ENCODE measurements around the gene PPIF. TPM values are rescaled to one million over a fixed set of nuclear protein-coding genes. Genes with fewer than 3 reads are reported as not detected.

The PPIF gene
- total and polyA plus RNA-seq, 2 donors (not counting 1 experiment from before 2014, with no cell fraction given), result 50.4 to 100 TPM

- DNase-seq (no peak), ATAC-seq (ENCODE audit: low read depth) (no peak)
- Mint-ChIP-seq H3K4me3 (no peak overlapping the region), H3K9me3 (ENCODE audit: insufficient read depth) (no peaks in the 10 kb centered on the region), H3K27ac (no peak overlapping the region), H3K27me3 (no peaks in the 10 kb centered on the region), H3K4me1 (peaks cover 17% of the 10 kb centered on the region)
- no peaks in the 10 kb centered on the region for H4K20me1 ChIP-seq (ENCODE audit: control insufficient read depth, insufficient read depth, low read length, poor library complexity, severe bottlenecking)
- intact Hi-C loops (cut with micrococcal nuclease), result no loop called here
- H3K27ac ChIP-seq (ENCODE audit: low read length in 2 of 2), result no peak overlapping the region
- CTCF ChIA-PET, result no interaction called here
- H3K9ac ChIP-seq (ENCODE audit: low read length), result no peak overlapping the region
- no peak overlapping the region for H2AFZ ChIP-seq (ENCODE audit: insufficient read depth, low read depth, low read length, poor library complexity, severe bottlenecking)
- H3K27me3 ChIP-seq (replicated peaks in 1 of 4; ENCODE audit: control extremely low read depth in 1 of 4, control insufficient read depth in 3 of 4, insufficient read depth in 4 of 4, low read length in 3 of 4), result no peaks in the 10 kb centered on the region
- no peak overlapping the region for H3K4me2 ChIP-seq (replicated peaks; ENCODE audit: low read depth, low read length, poor library complexity, severe bottlenecking)
- 75% methylated on average over 4 of the region's 4 CpGs for WGBS (ENCODE audit: insufficient coverage)
- no peak for TF ChIP-seq CTCF (IDR thresholded peaks at IDR 0.05)
- no peak for TF ChIP-seq EZH2 (IDR thresholded peaks at IDR 0.05; ENCODE audit: borderline replicate concordance, insufficient read depth, low read depth, low read length, poor library complexity, severe bottlenecking)
- no peaks in the 10 kb centered on the region for H3K36me3 ChIP-seq (replicated peaks in 1 of 2; ENCODE audit: control extremely low read depth in 1 of 2, control insufficient read depth in 1 of 2, extremely low read depth in 1 of 2, insufficient read depth in 2 of 2, low read length in 1 of 2)
- peaks cover 4 to 15% of the 10 kb centered on the region in 2 donors for H3K4me1 ChIP-seq (ENCODE audit: control insufficient read depth in 2 of 2, insufficient read depth in 2 of 2, low read length in 2 of 2)
- POLR2A ChIA-PET, result no interaction called here
- no peaks in the 10 kb centered on the region for H3K79me2 ChIP-seq (ENCODE audit: control insufficient read depth, insufficient read depth, low read length)
- H3K4me3 ChIP-seq (ENCODE audit: control extremely low read depth in 1 of 5, extremely low read depth in 1 of 5, insufficient read depth in 1 of 5, low read depth in 2 of 5, low read length in 4 of 5), result no peak overlapping the region
- H3K9me3 ChIP-seq (ENCODE audit: control extremely low read depth in 1 of 3, control insufficient read depth in 2 of 3, insufficient read depth in 1 of 3, low read length in 2 of 3), result peaks cover 0 to 4% (median 0%) of the 10 kb centered on the region in 3 donors
Measured at GRCh38 chr10:79393221-79393923, 46.1 kb downstream of the PPIF start.

GRCh38 chr10:79393924-79394610 is 46.8 kb downstream of the PPIF start:
- Histone ChIP-seq H2AFZ (ENCODE audit: insufficient read depth, low read depth, low read length, poor library complexity, severe bottlenecking) (no peak overlapping the region), H3K27me3 (replicated peaks in 1 of 4; ENCODE audit: control extremely low read depth in 1 of 4, control insufficient read depth in 3 of 4, insufficient read depth in 4 of 4, low read length in 3 of 4) (no peaks in the 10 kb centered on the region), H4K20me1 (ENCODE audit: control insufficient read depth, insufficient read depth, low read length, poor library complexity, severe bottlenecking) (no peaks in the 10 kb centered on the region), H3K4me1 (ENCODE audit: control insufficient read depth in 2 of 2, insufficient read depth in 2 of 2, low read length in 2 of 2) (peaks cover 2 to 8% of the 10 kb centered on the region in 2 donors), H3K9ac (ENCODE audit: low read length) (no peak overlapping the region), H3K4me2 (replicated peaks; ENCODE audit: low read depth, low read length, poor library complexity, severe bottlenecking) (no peak overlapping the region), H3K27ac (ENCODE audit: low read length in 2 of 2) (no peak overlapping the region), H3K36me3 (replicated peaks in 1 of 2; ENCODE audit: control extremely low read depth in 1 of 2, control insufficient read depth in 1 of 2, extremely low read depth in 1 of 2, insufficient read depth in 2 of 2, low read length in 1 of 2) (no peaks in the 10 kb centered on the region), H3K79me2 (ENCODE audit: control insufficient read depth, insufficient read depth, low read length) (no peaks in the 10 kb centered on the region), H3K4me3 (ENCODE audit: control extremely low read depth in 1 of 5, extremely low read depth in 1 of 5, insufficient read depth in 1 of 5, low read depth in 2 of 5, low read length in 4 of 5) (no peak overlapping the region), H3K9me3 (ENCODE audit: control extremely low read depth in 1 of 3, control insufficient read depth in 2 of 3, insufficient read depth in 1 of 3, low read length in 2 of 3) (peaks cover 0 to 4% (median 0%) of the 10 kb centered on the region in 3 donors)
- Mint-ChIP-seq H3K4me3 (no peak overlapping the region), H3K9me3 (ENCODE audit: insufficient read depth) (no peaks in the 10 kb centered on the region), H3K27me3 (no peaks in the 10 kb centered on the region), H3K4me1 (peaks cover 11% of the 10 kb centered on the region), H3K27ac (no peak overlapping the region)
- intact Hi-C loops (cut with micrococcal nuclease), result no loop called here
- DNase-seq, result no peak
- ChIA-PET CTCF (no interaction called here), POLR2A (no interaction called here)
- TF ChIP-seq EZH2 (IDR thresholded peaks at IDR 0.05; ENCODE audit: borderline replicate concordance, insufficient read depth, low read depth, low read length, poor library complexity, severe bottlenecking), result no peak
- WGBS (ENCODE audit: insufficient coverage), result 97% methylated on average over 14 of the region's 17 CpGs
- no peak for ATAC-seq (ENCODE audit: low read depth)
